HCT116 (cell line): ENCODE measurements around the gene IL26. TPM values are rescaled to one million over a fixed set of nuclear protein-coding genes. Genes with fewer than 3 reads are reported as not detected.

Experiments used
- ATAC-seq: fragments of 200-7000 bp; cut with Tn5 transposase; 2 replicates; pipeline ENCODE4 v1.9.1; 2020; ENCODE audit warnings: mild to moderate bottlenecking, moderate library complexity
- BruUV-seq: library from RNA; stranded (reverse); fragments of 400-500 nt; replicated peaks from 2 replicates; lab custom pipeline; 2021; lab: Mats Ljungman, UMichigan
- CTCF ChIA-PET: fragments of 300-600 bp; sonication (Branson Sonifier 250); formaldehyde crosslinking; loops from one replicate; lab custom pipeline; 2021; ENCODE audit warnings: antibody characterized with exemption; lab: Charles Lee
- POLR2A ChIA-PET: fragments of 300-600, 350-600 bp; sonication (Branson Sonifier 250); formaldehyde crosslinking; loops from one replicate; lab custom pipeline; 2021; ENCODE audit warnings: antibody characterized with exemption; lab: Charles Lee
- RAD21 ChIA-PET, 2 experiments: fragments of 300-600 bp; sonication (Branson Sonifier 250); formaldehyde crosslinking; loops; one replicate each; lab custom pipeline; 2023; ENCODE audit warnings: low total read pairs in 2 of 2; ENCODE audit not compliant: uncharacterized antibody in 2 of 2, unreplicated experiment in 2 of 2, low non-redundant PET in 1 of 2; lab: Charles Lee
- DNase-seq: peaks from one replicate; pipeline ENCODE4 v3.0.0-alpha.2; 2010; ENCODE audit warnings: low read depth, low spot score
- H2AFZ ChIP-seq: fragments of 200-600 bp; shearing (Covaris generic), sonication (generic); 2 replicates; pipeline ENCODE4 v1.6.1; 2017; ENCODE audit warnings: low read depth, mixed run types, mixed read lengths, antibody characterized with exemption, low read length; ENCODE audit not compliant: poor library complexity, severe bottlenecking
- H3K27ac ChIP-seq: 2 replicates; pipeline ENCODE4 v1.5.1; 2012; ENCODE audit warnings: low read depth, low read length
- H3K27me3 ChIP-seq: fragments of 200-600 bp; sonication (generic); 2 replicates; pipeline ENCODE4 v1.6.1; 2016; ENCODE audit warnings: mixed run types, low read length, mixed read lengths; ENCODE audit not compliant: insufficient read depth
- H3K36me3 ChIP-seq, 2 experiments: fragments of 200-500 bp in 1 of 2; fragments of 200-600 bp in 1 of 2; sonication (Bioruptor generic) in 1 of 2; sonication (generic) in 1 of 2; 2 replicates each; pipeline versions ENCODE4 v1.5.1 to v1.6.1; 2014 to 2016; ENCODE audit warnings: low read length in 2 of 2, inconsistent platforms in 1 of 2, mixed read lengths in 1 of 2, mixed run types in 1 of 2; ENCODE audit not compliant: insufficient read depth in 2 of 2, control insufficient read depth in 1 of 2
- H3K4me1 ChIP-seq, 2 experiments: fragments of 200-600 bp in 1 of 2; sonication (generic) in 1 of 2; 2 replicates each; pipeline versions ENCODE4 v1.5.1 to v1.6.1; 2012 to 2017; ENCODE audit warnings: low read length in 2 of 2, inconsistent platforms in 1 of 2, mild to moderate bottlenecking in 1 of 2, mixed read lengths in 1 of 2, mixed run types in 1 of 2, moderate library complexity in 1 of 2; ENCODE audit not compliant: insufficient read depth in 2 of 2, control insufficient read depth in 1 of 2
- H3K4me2 ChIP-seq: fragments of 200-600 bp; sonication (generic); 2 replicates; pipeline ENCODE4 v1.6.1; 2017; ENCODE audit warnings: mixed run types, low read length, mixed read lengths
- H3K4me3 ChIP-seq, 2 experiments: fragments of 200-600 bp in 1 of 2; sonication (generic) in 1 of 2; replicated peaks in 1 of 2; 2 replicates each; pipeline ENCODE4 v1.5.1; 2011 to 2016; ENCODE audit warnings: low read length in 2 of 2, control low read depth in 1 of 2, low read depth in 1 of 2, mild to moderate bottlenecking in 1 of 2, mixed read lengths in 1 of 2, mixed run types in 1 of 2
- H3K79me2 ChIP-seq: fragments of 200-600 bp; sonication (generic); 2 replicates; pipeline ENCODE4 v1.6.1; 2017; ENCODE audit warnings: mild to moderate bottlenecking, mixed run types, low read length, moderate library complexity, mixed read lengths; ENCODE audit not compliant: insufficient read depth
- H3K9ac ChIP-seq: fragments of 200-600 bp; sonication (generic); 2 replicates; pipeline ENCODE4 v1.6.1; 2016; ENCODE audit warnings: low read length, mixed read lengths
- H3K9me2 ChIP-seq: fragments of 200-600 bp; sonication (generic), shearing (Covaris generic); 2 replicates; pipeline ENCODE4 v1.6.1; 2017; ENCODE audit warnings: mixed run types, mild to moderate bottlenecking, moderate library complexity; ENCODE audit not compliant: insufficient read depth
- H3K9me3 ChIP-seq, 2 experiments: fragments of 200-500 bp in 1 of 2; fragments of 200-600 bp in 1 of 2; sonication (Bioruptor generic) in 1 of 2; sonication (generic) in 1 of 2; 2 replicates each; pipeline ENCODE4 v1.6.1; 2014 to 2017; ENCODE audit warnings: low read length in 2 of 2, mixed read lengths in 2 of 2, inconsistent platforms in 1 of 2, low read depth in 1 of 2, mild to moderate bottlenecking in 1 of 2, mixed run types in 1 of 2, moderate library complexity in 1 of 2; ENCODE audit not compliant: control insufficient read depth in 1 of 2, insufficient read depth in 1 of 2
- H4K20me1 ChIP-seq: fragments of 200-600 bp; sonication (generic), shearing (Covaris generic); 2 replicates; pipeline ENCODE4 v1.6.1; 2017; ENCODE audit warnings: mixed run types, mild to moderate bottlenecking, moderate library complexity; ENCODE audit not compliant: insufficient read depth
- CBX3 ChIP-seq: IDR thresholded peaks from 2 replicates; pipeline ENCODE4 v1.6.1; 2012; ENCODE audit warnings: low read depth
- CEBPB ChIP-seq: IDR thresholded peaks from 2 replicates; pipeline ENCODE4 v1.6.1; 2012; ENCODE audit warnings: low read depth
- CTCF ChIP-seq, 3 experiments: fragments of 200-600 bp in 1 of 3; sonication (generic) in 1 of 3; IDR thresholded peaks in 2 of 3; conservative IDR thresholded peaks in 1 of 3; 2 replicates each; pipeline ENCODE4 v1.5.1; 2012 to 2017; ENCODE audit warnings: low read depth in 2 of 3, low read length in 2 of 3, antibody characterized with exemption in 1 of 3, borderline replicate concordance in 1 of 3, control low read depth in 1 of 3, mild to moderate bottlenecking in 1 of 3, mixed read lengths in 1 of 3, mixed run types in 1 of 3, moderate library complexity in 1 of 3; ENCODE audit not compliant: insufficient read depth in 1 of 3
- EGR1 ChIP-seq: IDR thresholded peaks from 2 replicates; pipeline ENCODE4 v1.6.1; 2012; ENCODE audit warnings: low read depth
- EZH2 ChIP-seq: fragments of 200-600 bp; sonication (generic); IDR thresholded peaks from 2 replicates; pipeline ENCODE4 v1.6.1; 2017; ENCODE audit warnings: antibody characterized with exemption, mixed run types
- EZH2phosphoT487 ChIP-seq: fragments of 200-600 bp; IDR thresholded peaks from 2 replicates; pipeline ENCODE4 v1.6.1; 2018; ENCODE audit warnings: antibody characterized with exemption, borderline replicate concordance
- POLR2A ChIP-seq: IDR thresholded peaks from 2 replicates; pipeline ENCODE4 v1.7.0; 2011; ENCODE audit warnings: borderline replicate concordance; ENCODE audit not compliant: insufficient read depth, insufficient read length; ENCODE audit errors: extremely low read depth
- RAD21 ChIP-seq: IDR thresholded peaks from 2 replicates; pipeline ENCODE4 v1.6.1; 2012; ENCODE audit warnings: low read depth, mild to moderate bottlenecking
- REST ChIP-seq: IDR thresholded peaks from 2 replicates; pipeline ENCODE4 v1.6.1; 2012; ENCODE audit warnings: low read depth
- SP1 ChIP-seq: IDR thresholded peaks from 2 replicates; pipeline ENCODE4 v1.6.1; 2012; ENCODE audit warnings: low read depth
- TCF7L2 ChIP-seq: IDR thresholded peaks from 2 replicates; pipeline ENCODE4 v1.7.0; 2011; ENCODE audit warnings: borderline replicate concordance, inconsistent platforms; ENCODE audit not compliant: insufficient read depth, insufficient read length; ENCODE audit errors: extremely low read depth
- YY1 ChIP-seq: IDR thresholded peaks from 2 replicates; pipeline ENCODE4 v1.6.1; 2011; ENCODE audit warnings: low read length, low read depth, moderate library complexity, mild to moderate bottlenecking; ENCODE audit not compliant: insufficient replicate concordance; ENCODE audit errors: extremely low read depth
- ZFX ChIP-seq: fragments of 450-650 bp; IDR thresholded peaks from 2 replicates; pipeline ENCODE4 v1.6.1; 2017
- intact Hi-C: fragments of 100-400 bp; cut with micrococcal nuclease; formaldehyde crosslinking; loops from 2 replicates; pipeline ENCODE4 v1.10.0; 2022
- total RNA-seq: library from RNA; stranded (reverse); gene quantifications from one replicate; pipeline ENCODE4 v1.2.1, GENCODE V29; 2021; ENCODE audit not compliant: unreplicated experiment
- TF ChIP-seq, protein P1 (sequence below): IDR thresholded peaks from 2 replicates; pipeline ENCODE4 v1.6.1; 2012

Gene IL26
- total RNA-seq, 1 experiment from 2014 or later: not detected

DNA sequence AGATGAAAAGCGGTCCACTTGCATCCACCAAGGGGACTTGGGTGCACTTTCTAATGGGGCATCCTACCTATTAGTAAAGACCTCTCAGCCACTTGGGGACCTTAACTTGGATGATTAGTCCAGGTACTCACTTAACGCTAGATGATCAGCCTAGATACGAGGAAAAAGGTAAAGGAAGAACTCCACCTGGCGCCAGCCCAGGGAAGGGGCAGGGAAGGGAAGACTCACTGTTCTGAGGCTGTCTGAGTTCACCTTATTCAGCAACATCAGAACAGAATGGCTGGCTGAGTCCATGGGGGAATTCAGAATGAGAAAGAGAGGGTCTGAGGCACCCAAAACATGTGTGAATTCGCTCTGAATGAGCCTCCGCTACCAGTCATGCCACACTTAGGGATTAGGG is 20.7 kb upstream of the IL26 start:
- BruUV-seq: no TSS peak
- CTCF ChIA-PET: no interaction called here
- RAD21 ChIA-PET: no interaction called here
- Histone ChIP-seq H3K27ac (no peak overlapping the region), H3K79me2 (no peaks in the 10 kb centered on the region), H3K4me1 (no peaks in the 10 kb centered on the region), H3K36me3 (no peaks in the 10 kb centered on the region), H3K9me3 (no peaks in the 10 kb centered on the region), H3K9me2 (no peaks in the 10 kb centered on the region), H3K27me3 (no peaks in the 10 kb centered on the region), H3K4me3 (no peak overlapping the region), H3K4me2 (no peak overlapping the region), H3K9ac (no peak overlapping the region), H2AFZ (no peak overlapping the region), H4K20me1 (no peaks in the 10 kb centered on the region)
- no peak for DNase-seq
- no peak for ATAC-seq
- intact Hi-C loops: no loop called here
- POLR2A ChIA-PET: no interaction called here
- TF ChIP-seq EZH2phosphoT487 (no peak), YY1 (no peak), TCF7L2 (no peak), CEBPB (no peak), EZH2 (no peak), ZFX (no peak), SP1 (no peak)

- Histone ChIP-seq H3K27ac (no peak overlapping the region), H3K79me2 (no peaks in the 10 kb centered on the region), H3K4me3 (no peak overlapping the region), H3K9ac (no peak overlapping the region), H3K9me3 (no peaks in the 10 kb centered on the region), H3K4me1 (no peaks in the 10 kb centered on the region; a peak in 1 of 4 replicates), H3K36me3 (no peaks in the 10 kb centered on the region), H3K27me3 (no peaks in the 10 kb centered on the region), H4K20me1 (no peaks in the 10 kb centered on the region), H3K4me2 (no peak overlapping the region), H2AFZ (no peak overlapping the region), H3K9me2 (no peaks in the 10 kb centered on the region)
- no peak for ATAC-seq
- BruUV-seq: no TSS peak
- no peak for DNase-seq
- ChIA-PET POLR2A (no interaction called here), CTCF (no interaction called here), RAD21 (no interaction called here)
- intact Hi-C loops: no loop called here
- TF ChIP-seq REST: no peak
- TF ChIP-seq, protein P1, sequence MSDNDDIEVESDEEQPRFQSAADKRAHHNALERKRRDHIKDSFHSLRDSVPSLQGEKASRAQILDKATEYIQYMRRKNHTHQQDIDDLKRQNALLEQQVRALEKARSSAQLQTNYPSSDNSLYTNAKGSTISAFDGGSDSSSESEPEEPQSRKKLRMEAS: no peak
- TF ChIP-seq CTCF (IDR thresholded peaks at IDR 0.05 in 2 of 3, conservative IDR thresholded peaks at IDR 0.05 in 1 of 3; ENCODE audit: borderline replicate concordance in 1 of 3, insufficient read depth in 1 of 3, low read depth in 2 of 3, low read length in 2 of 3): no peak
- no peak for TF ChIP-seq RAD21
- TF ChIP-seq ZFX: no peak
- no peak for TF ChIP-seq EZH2phosphoT487
- TF ChIP-seq TCF7L2: no peak
- TF ChIP-seq EGR1: no peak
- TF ChIP-seq POLR2A: no peak
- no peak for TF ChIP-seq YY1
- no peak for TF ChIP-seq CBX3
Observed at GRCh38 chr12:68245180-68246021, 19.8 kb upstream of the IL26 start.
